NCI-H345 (cell line): Measurements from ENCODE around the gene ABCB8.
A peak's percentile ranks its signal among the peaks of the same experiment; 100 is the strongest.
"Not testable (repeated sequence)": the region's sequence is repeated elsewhere in the genome, so short reads cannot be mapped to it uniquely, and the experiment has no call there.

ENCODE experiments used
- DNase-seq: peaks from one replicate; lab custom pipeline; 2025; lab: John Stamatoyannopoulos, UW

Gene ABCB8

GRCh38 chr7:150998341-150998740 is 29.9 kb upstream of the ABCB8 start:
- no peak for DNase-seq

- no peak for DNase-seq
Observed at GRCh38 chr7:150999001-150999400, 29.2 kb upstream of the ABCB8 start.

GRCh38 chr7:150999497-151000230 is 28.6 kb upstream of the ABCB8 start:
- DNase-seq: no peak

GRCh38 chr7:151000897-151001495 is 27.3 kb upstream of the ABCB8 start:
- no peak for DNase-seq

GRCh38 chr7:151001546-151001945 is 26.7 kb upstream of the ABCB8 start:
- DNase-seq: no peak

GRCh38 chr7:151003572-151003971 is 24.7 kb upstream of the ABCB8 start:
- DNase-seq: peak; percentile 83

GRCh38 chr7:151005566-151005965 is 22.7 kb upstream of the ABCB8 start:
- no peak for DNase-seq

- DNase-seq: no peak
Observed at GRCh38 chr7:151006590-151007300, 21.5 kb upstream of the ABCB8 start.

GRCh38 chr7:151007469-151007898 is 20.8 kb upstream of the ABCB8 start:
- no peak for DNase-seq

- no peak for DNase-seq
Observed at GRCh38 chr7:151008143-151008510, 20.1 kb upstream of the ABCB8 start.

GRCh38 chr7:151008511-151009323 is 19.5 kb upstream of the ABCB8 start:
- no peak for DNase-seq

- DNase-seq: no peak
Observed at GRCh38 chr7:151009327-151010036, 18.8 kb upstream of the ABCB8 start.

GRCh38 chr7:151010037-151010306 is 18.3 kb upstream of the ABCB8 start:
- no peak for DNase-seq

GRCh38 chr7:151010307-151011096 is 17.7 kb upstream of the ABCB8 start:
- DNase-seq: no peak

GRCh38 chr7:151011097-151011409 is 17.2 kb upstream of the ABCB8 start:
- DNase-seq: no peak

GRCh38 chr7:151011616-151012015 is 16.6 kb upstream of the ABCB8 start:
- not testable (repeated sequence) for DNase-seq

GRCh38 chr7:151012031-151012692 is 16.1 kb upstream of the ABCB8 start:
- no peak for DNase-seq

GRCh38 chr7:151012911-151013347 is 15.3 kb upstream of the ABCB8 start:
- no peak for DNase-seq

GRCh38 chr7:151013356-151013732 is 14.9 kb upstream of the ABCB8 start:
- no peak for DNase-seq

GRCh38 chr7:151013733-151014497 is 14.3 kb upstream of the ABCB8 start:
- DNase-seq: no peak
